Omental fat pad (tissue), 4 donors: Measurements from ENCODE around the gene FER. TPM values are rescaled to one million over a fixed set of nuclear protein-coding genes. Genes with fewer than 3 reads are reported as not detected.

Source experiments
- ATAC-seq: fragments of 150-250 bp; one replicate; pipeline ENCODE4 v1.9.1; 2016; ENCODE audit warnings: mild to moderate bottlenecking, moderate library complexity; ENCODE audit not compliant: low FRiP score
- DNase-seq: peaks from one replicate; pipeline ENCODE4 v3.0.0-alpha.2; 2019; ENCODE audit warnings: low spot score
- CTCF ChIP-seq, 3 donors: fragments of 450-650 bp; IDR thresholded peaks; one replicate each; pipeline ENCODE4 v1.5.1; 2016 to 2017; ENCODE audit warnings: antibody characterized with exemption in 3 of 3, mild to moderate bottlenecking in 3 of 3, moderate library complexity in 2 of 3
- total RNA-seq, 4 donors: library from RNA; depleted of rRNA; stranded (reverse); fragments of >200 nt; gene quantifications; one replicate each; pipeline ENCODE4 v1.1.0, GENCODE V29; 2016

The FER gene
- total RNA-seq, 4 donors from 2014 or later, result 25.2 to 33.1 (median 29.5) TPM

GRCh38 chr5:108937221-108937620 is 189.5 kb downstream of the FER start:
- DNase-seq (no peak), ATAC-seq (no peak)
- no peak for TF ChIP-seq CTCF (IDR thresholded peaks at IDR 0.05)

GRCh38 chr5:108940506-108940905 is 192.8 kb downstream of the FER start:
- TF ChIP-seq CTCF (IDR thresholded peaks at IDR 0.05), result no peak
- DNase-seq (no peak), ATAC-seq (no peak)

GRCh38 chr5:108941746-108942145 is 194.0 kb downstream of the FER start:
- DNase-seq (no peak), ATAC-seq (no peak)
- no peak for TF ChIP-seq CTCF (IDR thresholded peaks at IDR 0.05)

GRCh38 chr5:108942701-108943100 is 195.0 kb downstream of the FER start:
- DNase-seq, result no peak
- ATAC-seq, result no peak
- no peak for TF ChIP-seq CTCF (IDR thresholded peaks at IDR 0.05)

GRCh38 chr5:108945094-108945493 is 197.4 kb downstream of the FER start:
- DNase-seq (no peak), ATAC-seq (no peak)
- TF ChIP-seq CTCF (IDR thresholded peaks at IDR 0.05), result no peak

- no peak for DNase-seq
- no peak for ATAC-seq
- TF ChIP-seq CTCF (IDR thresholded peaks at IDR 0.05), result no peak
Measured at GRCh38 chr5:108946008-108946407, 198.3 kb downstream of the FER start.

GRCh38 chr5:108947164-108947563 is 199.5 kb downstream of the FER start:
- no peak for TF ChIP-seq CTCF (IDR thresholded peaks at IDR 0.05)
- ATAC-seq, result no peak

More at GRCh38 chr5:108947164-108947563, 199.5 kb downstream of the FER start:
- DNase-seq, result no peak
